Measurements from ENCODE around the gene FAM149B1.
A peak's percentile ranks its signal among the peaks of the same experiment; 100 is the strongest.

Gene FAM149B1

DNA sequence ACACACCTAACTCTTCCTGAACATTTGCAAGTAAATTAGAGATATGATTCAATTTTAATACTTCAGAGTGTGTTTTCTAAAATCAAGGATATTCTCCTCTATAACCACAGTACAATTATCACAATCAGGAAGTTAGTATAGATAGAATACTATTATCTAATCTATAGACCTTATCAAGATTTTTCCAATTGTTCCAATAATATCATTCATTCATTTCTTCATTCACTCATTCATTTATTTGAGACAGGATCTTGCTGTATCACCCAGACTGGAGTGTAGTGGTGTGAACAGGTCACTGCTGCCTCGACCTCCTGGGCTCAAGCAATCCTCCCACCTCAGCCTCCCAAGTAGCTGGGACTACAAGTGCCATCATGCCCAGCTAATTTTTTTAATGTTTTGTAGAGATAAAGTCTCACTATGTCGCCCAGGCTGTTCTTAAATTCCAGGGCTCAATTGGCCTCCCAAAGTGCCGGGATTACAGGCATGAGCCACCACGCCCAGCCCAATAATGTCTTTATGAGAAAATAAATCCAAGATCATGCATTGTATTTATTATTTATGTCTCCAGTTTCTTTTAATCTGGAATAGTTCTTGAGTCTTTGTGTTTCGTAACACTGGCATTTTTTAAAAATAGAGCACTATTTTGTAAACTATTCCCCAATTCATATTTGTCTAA lies 95.1 kb downstream of the FAM149B1 start:
- Histone ChIP-seq H3K4me1 (ENCODE audit: insufficient read depth, poor library complexity, severe bottlenecking) (peaks cover 29% of the 10 kb centered on the region), H3K27me3 (ENCODE audit: insufficient read depth, poor library complexity, severe bottlenecking) (no peaks in the 10 kb centered on the region), H3K36me3 (ENCODE audit: low read depth) (no peaks in the 10 kb centered on the region), H3K9me3 (ENCODE audit: severe bottlenecking) (peaks cover 4% of the 10 kb centered on the region), H3K27ac (ENCODE audit: poor library complexity, severe bottlenecking) (peak overlapping the region; percentile 58), H3K4me3 (ENCODE audit: severe bottlenecking) (no peak overlapping the region)
- TF ChIP-seq, protein P1, sequence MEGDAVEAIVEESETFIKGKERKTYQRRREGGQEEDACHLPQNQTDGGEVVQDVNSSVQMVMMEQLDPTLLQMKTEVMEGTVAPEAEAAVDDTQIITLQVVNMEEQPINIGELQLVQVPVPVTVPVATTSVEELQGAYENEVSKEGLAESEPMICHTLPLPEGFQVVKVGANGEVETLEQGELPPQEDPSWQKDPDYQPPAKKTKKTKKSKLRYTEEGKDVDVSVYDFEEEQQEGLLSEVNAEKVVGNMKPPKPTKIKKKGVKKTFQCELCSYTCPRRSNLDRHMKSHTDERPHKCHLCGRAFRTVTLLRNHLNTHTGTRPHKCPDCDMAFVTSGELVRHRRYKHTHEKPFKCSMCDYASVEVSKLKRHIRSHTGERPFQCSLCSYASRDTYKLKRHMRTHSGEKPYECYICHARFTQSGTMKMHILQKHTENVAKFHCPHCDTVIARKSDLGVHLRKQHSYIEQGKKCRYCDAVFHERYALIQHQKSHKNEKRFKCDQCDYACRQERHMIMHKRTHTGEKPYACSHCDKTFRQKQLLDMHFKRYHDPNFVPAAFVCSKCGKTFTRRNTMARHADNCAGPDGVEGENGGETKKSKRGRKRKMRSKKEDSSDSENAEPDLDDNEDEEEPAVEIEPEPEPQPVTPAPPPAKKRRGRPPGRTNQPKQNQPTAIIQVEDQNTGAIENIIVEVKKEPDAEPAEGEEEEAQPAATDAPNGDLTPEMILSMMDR (IDR thresholded peaks at IDR 0.05; ENCODE audit: poor library complexity, severe bottlenecking) = no peak
- ATAC-seq (ENCODE audit: low read depth) = no peak
- DNase-seq (ENCODE audit: low spot score) = no peak

DNA sequence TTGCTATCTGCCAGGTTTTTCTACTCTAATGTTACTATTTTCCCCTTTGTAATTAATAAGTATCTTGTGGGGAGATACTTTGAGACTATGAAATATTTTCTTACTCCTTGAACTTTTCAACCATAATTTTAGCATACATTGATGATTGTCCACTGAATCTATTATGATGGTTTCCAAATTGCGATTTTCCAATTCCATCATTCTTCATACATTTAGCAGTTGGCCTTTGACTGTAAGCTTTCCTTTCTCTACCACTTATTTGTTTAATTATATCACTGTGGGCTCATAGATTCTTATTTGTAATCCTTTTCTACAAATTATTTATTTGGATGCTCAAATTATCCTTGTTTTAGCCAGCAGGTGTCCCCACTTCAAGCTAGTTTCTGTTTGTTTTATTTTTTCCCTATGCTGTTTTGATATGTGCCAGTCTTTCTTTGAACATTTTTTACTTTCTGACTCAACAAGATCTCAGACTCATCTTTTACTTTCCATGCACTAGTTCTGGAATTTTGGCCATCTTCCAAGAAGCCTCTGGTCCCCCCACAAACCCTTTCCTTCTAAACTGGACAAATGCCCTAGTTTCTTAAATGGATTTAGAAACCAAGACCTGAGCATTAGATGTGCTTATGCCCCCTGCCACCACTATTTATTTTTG lies 95.9 kb downstream of the FAM149B1 start:
- DNase-seq (ENCODE audit: low spot score) (no peak), ATAC-seq (ENCODE audit: low read depth) (no peak; the same call in 2 of the 3 replicates)

DNA sequence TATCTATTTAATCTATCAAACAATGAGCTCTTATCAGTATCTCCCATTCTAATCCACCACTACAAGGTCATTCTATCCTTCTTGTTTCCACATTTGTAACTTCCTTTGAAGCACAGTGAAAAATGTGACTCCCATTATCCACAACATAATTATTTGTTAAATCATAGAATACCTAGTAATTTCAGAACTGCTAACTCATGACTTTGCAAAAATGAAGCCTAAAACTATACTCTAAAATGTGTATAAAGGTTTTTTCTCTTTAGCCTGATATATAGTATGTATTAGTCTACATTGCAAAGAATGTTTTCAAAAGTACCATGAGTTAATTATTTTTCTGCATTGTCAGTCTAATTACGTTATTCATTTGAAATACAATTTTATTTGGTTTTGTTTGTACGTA lies 96.5 kb downstream of the FAM149B1 start:
- no peak overlapping the region for H3K27ac ChIP-seq (ENCODE audit: poor library complexity, severe bottlenecking)
- H3K36me3 ChIP-seq (ENCODE audit: low read depth) = no peaks in the 10 kb centered on the region
- H3K4me3 ChIP-seq (ENCODE audit: severe bottlenecking) = no peak overlapping the region
- DNase-seq (ENCODE audit: low spot score) = no peak
- H3K4me1 ChIP-seq (ENCODE audit: insufficient read depth, poor library complexity, severe bottlenecking) = peaks cover 29% of the 10 kb centered on the region
- H3K27me3 ChIP-seq (ENCODE audit: insufficient read depth, poor library complexity, severe bottlenecking) = no peaks in the 10 kb centered on the region
- no peak for ATAC-seq (ENCODE audit: low read depth)
- H3K9me3 ChIP-seq (ENCODE audit: severe bottlenecking) = no peaks in the 10 kb centered on the region
- TF ChIP-seq, protein P1 (IDR thresholded peaks at IDR 0.05; ENCODE audit: poor library complexity, severe bottlenecking) = no peak

More for the DNA sequence above, 95.9 kb downstream of the FAM149B1 start:
- TF ChIP-seq, protein P1 (IDR thresholded peaks at IDR 0.05; ENCODE audit: poor library complexity, severe bottlenecking) = peak; percentile 87
- H3K4me3 ChIP-seq (ENCODE audit: severe bottlenecking) = no peak overlapping the region
- H3K4me1 ChIP-seq (ENCODE audit: insufficient read depth, poor library complexity, severe bottlenecking) = peaks cover 29% of the 10 kb centered on the region
- H3K9me3 ChIP-seq (ENCODE audit: severe bottlenecking) = peaks cover 4% of the 10 kb centered on the region
- H3K27ac ChIP-seq (ENCODE audit: poor library complexity, severe bottlenecking) = peak overlapping the region; percentile 58
- no peaks in the 10 kb centered on the region for H3K36me3 ChIP-seq (ENCODE audit: low read depth)
- H3K27me3 ChIP-seq (ENCODE audit: insufficient read depth, poor library complexity, severe bottlenecking) = no peaks in the 10 kb centered on the region

DNA sequence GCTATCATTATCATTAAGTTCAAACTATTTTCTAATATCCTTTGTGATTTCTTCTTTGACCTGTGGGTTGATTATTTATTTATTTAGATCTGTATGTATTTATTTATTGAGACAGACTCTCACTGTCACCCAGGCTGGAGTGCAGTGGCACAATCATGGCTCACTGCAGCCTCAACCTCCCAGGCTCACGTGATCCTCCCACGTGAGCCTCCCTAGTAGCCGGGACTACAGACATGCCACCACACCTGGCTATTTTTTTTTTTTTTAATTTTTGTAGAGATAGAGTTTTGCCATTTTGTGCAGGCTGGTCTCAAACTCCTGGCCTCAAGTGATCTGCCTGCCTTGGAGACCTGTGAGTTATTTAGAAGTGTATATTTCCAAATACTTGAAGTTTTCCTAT lies 113.2 kb downstream of the FAM149B1 start:
- TF ChIP-seq, protein P1 (IDR thresholded peaks at IDR 0.05; ENCODE audit: poor library complexity, severe bottlenecking) = no peak
- H3K4me3 ChIP-seq (ENCODE audit: severe bottlenecking) = no peak overlapping the region
- H3K27ac ChIP-seq (ENCODE audit: poor library complexity, severe bottlenecking) = no peak overlapping the region
- DNase-seq (ENCODE audit: low spot score) (no peak), ATAC-seq (ENCODE audit: low read depth) (no peak)
- H3K36me3 ChIP-seq (ENCODE audit: low read depth) = no peaks in the 10 kb centered on the region
- H3K4me1 ChIP-seq (ENCODE audit: insufficient read depth, poor library complexity, severe bottlenecking) = no peaks in the 10 kb centered on the region
- no peaks in the 10 kb centered on the region for H3K27me3 ChIP-seq (ENCODE audit: insufficient read depth, poor library complexity, severe bottlenecking)
- H3K9me3 ChIP-seq (ENCODE audit: severe bottlenecking) = no peaks in the 10 kb centered on the region

DNA sequence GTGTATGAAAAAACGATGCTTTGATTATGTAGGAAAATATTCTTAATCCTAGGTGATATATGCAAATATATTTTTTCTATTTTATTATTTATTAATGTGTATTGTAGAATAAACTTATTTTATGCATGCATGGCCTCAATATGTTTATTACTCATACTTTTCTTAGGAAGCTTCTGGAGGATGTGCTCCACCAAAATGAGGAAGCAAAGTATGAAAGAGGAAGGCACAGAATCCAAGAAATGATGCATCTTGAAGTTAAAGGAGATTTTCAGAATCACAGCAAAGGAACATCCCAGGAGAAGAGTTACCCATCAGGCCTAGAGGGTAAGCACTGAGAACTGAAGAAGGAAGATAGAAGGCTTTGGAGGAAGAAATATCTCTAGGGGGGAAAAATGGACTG lies 119.5 kb downstream of the FAM149B1 start:
- H3K27ac ChIP-seq (ENCODE audit: poor library complexity, severe bottlenecking) = no peak overlapping the region
- H3K4me3 ChIP-seq (ENCODE audit: severe bottlenecking) = no peak overlapping the region
- ATAC-seq (ENCODE audit: low read depth) (no peak), DNase-seq (ENCODE audit: low spot score) (no peak)
- no peaks in the 10 kb centered on the region for H3K36me3 ChIP-seq (ENCODE audit: low read depth)
- TF ChIP-seq, protein P1 (IDR thresholded peaks at IDR 0.05; ENCODE audit: poor library complexity, severe bottlenecking) = no peak
- H3K27me3 ChIP-seq (ENCODE audit: insufficient read depth, poor library complexity, severe bottlenecking) = no peaks in the 10 kb centered on the region
- H3K9me3 ChIP-seq (ENCODE audit: severe bottlenecking) = no peaks in the 10 kb centered on the region
- H3K4me1 ChIP-seq (ENCODE audit: insufficient read depth, poor library complexity, severe bottlenecking) = no peaks in the 10 kb centered on the region

All from RWPE2 (cell line).